Keratinocyte (primary cell): ENCODE measurements around the gene PLEK. TPM values are rescaled to one million over a fixed set of nuclear protein-coding genes. Genes with fewer than 3 reads are reported as not detected.

ENCODE experiments used
- DNase-seq: peaks from one replicate; pipeline ENCODE4 v3.0.0-alpha.2; 2011; ENCODE audit warnings: low read depth, missing footprints, low spot score
- FAIRE-seq: peaks from 2 replicates; lab custom pipeline; 2011; peaks lifted over from hg19 to GRCh38; lab: Jason Lieb, UNC
- H2AFZ ChIP-seq: 2 replicates; pipeline ENCODE4 v1.6.0; 2012; ENCODE audit warnings: low read length, control low read depth, inconsistent platforms; ENCODE audit not compliant: control insufficient read depth
- H3K27ac ChIP-seq: 2 replicates; pipeline ENCODE4 v1.5.1; 2011; ENCODE audit warnings: low read length; ENCODE audit not compliant: control insufficient read depth, insufficient read depth
- H3K27me3 ChIP-seq: 3 replicates; pipeline ENCODE4 v1.6.0; 2011; ENCODE audit warnings: low read length; ENCODE audit not compliant: control insufficient read depth, insufficient read depth; ENCODE audit errors: extremely low read depth
- H3K36me3 ChIP-seq, 2 experiments: 2 replicates in 1 of 2; 3 replicates in 1 of 2; pipeline ENCODE4 v1.5.1; 2011; ENCODE audit warnings: low read length in 2 of 2, mild to moderate bottlenecking in 1 of 2; ENCODE audit not compliant: control insufficient read depth in 2 of 2, insufficient read depth in 2 of 2; ENCODE audit errors: extremely low read depth in 1 of 2
- H3K4me1 ChIP-seq: 3 replicates; pipeline ENCODE4 v1.5.1; 2011; ENCODE audit warnings: low read length; ENCODE audit not compliant: control insufficient read depth, insufficient read depth; ENCODE audit errors: extremely low read depth
- H3K4me2 ChIP-seq: 3 replicates; pipeline ENCODE4 v1.6.0; 2011; ENCODE audit warnings: low read depth, low read length; ENCODE audit not compliant: control insufficient read depth, insufficient read depth; ENCODE audit errors: extremely low read depth
- H3K4me3 ChIP-seq, 3 experiments: fragments of 200-600 bp in 1 of 3; sonication (generic) in 1 of 3; 2 replicates in 2 of 3; 3 replicates in 1 of 3; pipeline ENCODE4 v1.5.1; 2011 to 2016; ENCODE audit warnings: low read length in 3 of 3, mild to moderate bottlenecking in 3 of 3, control low read depth in 2 of 3, inconsistent platforms in 1 of 3, low read depth in 1 of 3, mixed read lengths in 1 of 3, mixed run types in 1 of 3, moderate library complexity in 1 of 3; ENCODE audit not compliant: control insufficient read depth in 2 of 3, insufficient read depth in 2 of 3; ENCODE audit errors: extremely low read depth in 1 of 3
- H3K79me2 ChIP-seq: 2 replicates; pipeline ENCODE4 v1.6.0; 2012; ENCODE audit warnings: low read length; ENCODE audit not compliant: control insufficient read depth, insufficient read depth
- H3K9ac ChIP-seq: 3 replicates; pipeline ENCODE4 v1.6.0; 2011; ENCODE audit warnings: low read length; ENCODE audit not compliant: control insufficient read depth, insufficient read depth; ENCODE audit errors: extremely low read depth
- H3K9me1 ChIP-seq: 3 replicates; pipeline ENCODE4 v1.6.0; 2011; ENCODE audit warnings: low read length; ENCODE audit not compliant: control insufficient read depth, insufficient read depth; ENCODE audit errors: extremely low read depth
- H3K9me3 ChIP-seq: 2 replicates; pipeline ENCODE4 v1.5.1; 2012; ENCODE audit warnings: low read depth, low read length; ENCODE audit not compliant: control insufficient read depth
- H4K20me1 ChIP-seq: 3 replicates; pipeline ENCODE4 v1.6.0; 2011; ENCODE audit warnings: low read length; ENCODE audit not compliant: control insufficient read depth, insufficient read depth; ENCODE audit errors: extremely low read depth
- CTCF ChIP-seq, 3 experiments: IDR thresholded peaks in 1 of 3; conservative IDR thresholded peaks in 1 of 3; optimal IDR thresholded peaks in 1 of 3; 2 replicates in 2 of 3; 3 replicates in 1 of 3; pipeline versions ENCODE3 to v1.5.1; 2011; ENCODE audit warnings: low read length in 3 of 3, mild to moderate bottlenecking in 3 of 3, moderate library complexity in 2 of 3, control low read depth in 1 of 3, inconsistent platforms in 1 of 3; ENCODE audit not compliant: insufficient read depth in 2 of 3; ENCODE audit errors: extremely low read depth in 1 of 3
- EZH2 ChIP-seq: IDR thresholded peaks from one replicate; pipeline ENCODE4 v1.6.1; 2012; ENCODE audit warnings: inconsistent platforms, mild to moderate bottlenecking, low read length, moderate library complexity
- dilution Hi-C: fragments of 300-500 bp; cut with MboI; formaldehyde crosslinking; loops from one replicate; pipeline ENCODE4 v1.7.0; 2020; ENCODE audit warnings: low sequenced_read_pairs; ENCODE audit not compliant: extremely low pct_ligation_motif_present
- polyA plus RNA-seq, 5 experiments: library from polyadenylated mRNA; depleted of rRNA in 3 of 5; stranded (reverse) in 3 of 5; stranded (forward) in 1 of 5; unstranded in 1 of 5; fragments of >200 nt; gene quantifications; 1 replicate in 1 of 5; 2 replicates in 3 of 5; 3 replicates in 1 of 5; pipeline versions ENCODE4 v1.2.1 to v1.2.3, GENCODE V29; 2011 to 2012; ENCODE audit warnings: missing spikeins in 2 of 5, low read depth in 1 of 5, low replicate concordance in 1 of 5

PLEK gene
- polyA plus RNA-seq, 1 donor (not counting 4 experiments of a cell fraction or from before 2014, with no cell fraction given), result 0.04 TPM

DNA sequence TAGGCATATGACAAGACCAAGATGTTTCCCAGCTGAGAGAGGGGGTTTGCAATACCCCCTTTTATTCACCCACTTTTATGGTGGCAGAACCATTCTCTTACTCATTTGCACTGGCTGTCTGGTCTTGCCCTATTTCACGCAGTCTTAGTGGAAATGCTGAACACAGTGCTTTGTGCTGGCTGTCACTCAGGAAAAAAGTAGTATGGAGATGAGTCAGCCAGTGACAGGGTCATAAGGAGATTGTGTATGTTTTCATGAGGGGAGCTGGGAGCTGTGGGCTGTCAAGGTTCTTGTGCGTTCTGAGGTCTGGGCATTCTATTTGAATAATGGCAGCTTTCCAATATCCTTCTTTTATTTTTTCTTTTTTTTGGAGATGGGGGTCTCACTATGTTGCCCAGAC lies 34.4 kb upstream of the PLEK start:
- Histone ChIP-seq H2AFZ (no peak overlapping the region), H3K4me1 (peaks cover 3% of the 10 kb centered on the region), H3K4me2 (no peak overlapping the region), H3K9me1 (no peaks in the 10 kb centered on the region), H3K79me2 (no peaks in the 10 kb centered on the region), H3K9ac (no peak overlapping the region), H4K20me1 (no peaks in the 10 kb centered on the region), H3K27me3 (no peaks in the 10 kb centered on the region), H3K9me3 (no peaks in the 10 kb centered on the region), H3K36me3 (no peaks in the 10 kb centered on the region), H3K4me3 (no peak overlapping the region), H3K27ac (no peak overlapping the region)
- TF ChIP-seq EZH2 (no peak), CTCF (optimal IDR thresholded peaks at IDR 0.05 in 1 of 3, IDR thresholded peaks at IDR 0.05 in 1 of 3, conservative IDR thresholded peaks at IDR 0.05 in 1 of 3; ENCODE audit: extremely low read depth in 1 of 3, insufficient read depth in 2 of 3, low read length in 3 of 3) (no peak)
- dilution Hi-C loops, result no loop called here
- FAIRE-seq, result peak; percentile 67
- DNase-seq, result no peak

DNA sequence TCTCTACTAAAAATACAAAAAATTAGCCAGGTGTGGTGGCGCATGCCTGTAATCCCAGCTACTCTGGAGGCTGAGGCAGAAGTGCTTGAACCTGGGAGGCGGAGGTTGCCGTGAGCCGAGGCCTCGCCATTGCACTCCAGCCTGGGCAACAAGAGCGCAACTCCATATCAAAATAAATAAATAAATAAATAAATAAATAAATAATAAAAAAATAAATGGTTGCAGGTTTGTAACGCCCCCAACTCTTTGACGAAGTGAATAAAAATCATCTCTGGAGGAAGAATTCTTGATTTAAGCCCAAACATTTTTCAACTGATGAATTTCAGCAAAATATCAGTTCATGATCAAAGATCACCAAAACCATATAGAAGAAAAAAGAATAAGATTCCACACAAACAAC lies 32.1 kb upstream of the PLEK start:
- no peaks in the 10 kb centered on the region for H3K9me1 ChIP-seq
- no peak for FAIRE-seq

More for the DNA sequence above, 32.1 kb upstream of the PLEK start:
- H2AFZ ChIP-seq, result no peak overlapping the region
- no peak overlapping the region for H3K27ac ChIP-seq
- H3K36me3 ChIP-seq, result no peaks in the 10 kb centered on the region
- H3K27me3 ChIP-seq, result no peaks in the 10 kb centered on the region
- TF ChIP-seq CTCF (optimal IDR thresholded peaks at IDR 0.05 in 1 of 3, IDR thresholded peaks at IDR 0.05 in 1 of 3, conservative IDR thresholded peaks at IDR 0.05 in 1 of 3; ENCODE audit: extremely low read depth in 1 of 3, insufficient read depth in 2 of 3, low read length in 3 of 3) (no peak), EZH2 (no peak)
- no peaks in the 10 kb centered on the region for H3K79me2 ChIP-seq
- H3K4me1 ChIP-seq, result peaks cover 12% of the 10 kb centered on the region
- DNase-seq, result no peak
- no peak overlapping the region for H3K4me2 ChIP-seq
- H3K9me3 ChIP-seq, result no peaks in the 10 kb centered on the region
- H4K20me1 ChIP-seq, result no peaks in the 10 kb centered on the region
- no peak overlapping the region for H3K4me3 ChIP-seq
- no peak overlapping the region for H3K9ac ChIP-seq
- dilution Hi-C loops, result no loop called here
